Colon (tissue), 2 donors: ENCODE results near the gene GBE1.

Experiments used
- FAIRE-seq: peaks from 2 replicates; lab custom pipeline; 2012; peaks lifted over from hg19 to GRCh38; lab: Jason Lieb, UNC
- donor health status: control.
- donor health status: control.

GBE1 gene

DNA sequence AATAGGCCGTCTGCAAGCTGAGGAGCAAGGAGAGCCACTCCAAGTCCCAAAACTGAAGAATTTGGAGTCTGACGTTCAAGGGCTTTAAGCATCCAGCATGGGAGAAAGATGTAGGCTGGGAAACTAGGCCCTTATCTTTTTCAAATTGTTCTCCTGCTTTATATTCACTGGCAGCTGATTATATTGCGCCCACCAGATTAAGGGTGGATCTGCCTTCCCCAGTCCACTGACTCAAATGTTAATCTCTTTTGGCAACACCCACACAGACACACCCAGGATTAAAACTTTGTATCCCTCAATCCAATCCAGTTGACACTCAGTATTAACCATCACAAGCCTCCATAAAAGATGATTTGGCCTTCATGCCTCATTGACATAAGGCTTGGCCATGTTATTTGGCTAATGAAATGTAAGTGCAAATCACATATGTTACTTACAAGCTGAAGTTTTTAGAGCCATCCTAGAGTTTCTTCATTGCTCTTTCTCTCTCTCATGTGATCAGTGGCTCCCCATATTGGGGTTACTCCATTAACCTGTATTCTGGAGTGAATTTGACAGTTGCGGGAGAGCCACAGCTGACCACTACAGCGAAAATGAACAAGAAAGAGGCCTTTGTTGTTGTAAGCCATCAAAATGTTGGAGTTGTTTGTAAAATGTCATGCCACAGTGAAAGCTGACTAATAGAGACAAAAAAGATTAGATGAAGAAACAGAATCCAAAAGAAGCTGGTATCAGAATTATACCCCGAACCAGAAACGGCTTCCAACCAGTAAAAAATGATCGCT is 61.7 kb downstream of the GBE1 start:
- no peak for FAIRE-seq

DNA sequence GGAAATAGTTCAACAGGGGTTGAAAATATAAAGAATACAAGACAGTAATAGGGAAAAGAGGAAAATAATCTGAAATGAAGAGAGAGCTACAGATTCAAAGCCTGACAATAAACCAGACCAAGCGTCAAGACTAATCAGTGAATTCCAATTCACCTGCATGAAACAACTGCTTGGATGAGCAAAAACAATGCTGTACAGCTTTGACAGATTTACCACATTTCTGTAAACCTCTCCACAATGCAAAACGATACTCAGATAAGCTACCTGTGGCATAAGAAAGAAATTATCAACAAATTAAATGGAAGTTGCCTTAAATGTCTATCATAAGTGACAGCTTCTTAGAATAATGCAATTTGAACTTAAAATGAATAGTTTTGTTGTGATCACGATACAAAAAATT is 65.4 kb downstream of the GBE1 start:
- FAIRE-seq: no peak

DNA sequence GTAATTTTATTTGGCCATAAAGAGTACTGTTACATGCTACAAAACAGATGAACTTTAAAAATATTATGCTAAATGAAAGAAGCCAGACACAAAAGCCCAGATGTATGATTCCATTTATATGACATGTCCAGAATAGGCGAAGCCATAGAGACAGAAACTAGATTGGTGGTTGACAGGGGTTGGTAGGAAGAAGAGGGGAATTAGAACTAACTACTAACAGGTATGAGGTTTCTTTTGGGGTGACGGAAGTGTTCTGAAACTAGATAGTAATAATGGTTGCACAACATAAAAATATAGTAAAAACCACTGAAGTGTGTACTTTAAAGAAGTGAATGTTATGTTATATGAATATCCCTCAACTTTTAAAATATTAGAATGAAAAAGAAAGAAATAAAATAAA is 66.1 kb downstream of the GBE1 start:
- no peak for FAIRE-seq

DNA sequence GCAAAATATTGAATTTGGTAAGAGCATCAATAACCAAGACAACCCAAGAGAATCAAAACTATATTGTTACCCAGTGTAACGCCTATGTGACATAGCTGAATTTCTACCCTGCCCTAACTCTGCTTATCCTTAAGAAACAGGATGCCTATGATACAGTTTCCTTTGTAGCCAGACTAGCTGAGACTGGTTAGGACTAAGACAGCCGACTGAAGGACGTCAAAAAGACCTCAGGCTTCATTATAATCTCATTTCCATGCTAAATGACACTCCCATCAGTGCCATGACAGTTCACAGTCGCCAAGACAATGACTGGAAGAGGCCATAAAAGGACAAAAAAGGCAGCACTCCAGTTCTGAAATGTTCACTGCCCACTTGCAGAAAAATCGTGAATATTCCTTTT is 66.8 kb downstream of the GBE1 start:
- FAIRE-seq: no peak

DNA sequence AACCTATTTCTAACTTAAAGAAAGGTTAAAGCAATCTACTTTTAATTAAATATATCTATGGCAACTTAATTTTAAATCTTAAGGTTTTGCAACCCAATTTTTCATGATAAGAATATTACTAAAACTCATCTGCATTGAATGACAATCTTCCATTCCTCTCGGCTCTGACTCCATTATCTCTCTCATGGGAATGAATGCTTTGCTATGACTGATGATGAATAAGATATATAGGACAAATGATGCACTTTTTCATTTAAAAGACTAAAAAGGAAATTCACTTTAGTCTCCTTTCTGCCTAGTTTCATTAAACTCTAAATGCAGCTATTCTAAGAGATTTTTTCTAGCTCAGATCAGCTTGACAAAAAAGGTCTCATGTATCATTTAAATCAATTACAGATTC is 68.7 kb downstream of the GBE1 start:
- no peak for FAIRE-seq

DNA sequence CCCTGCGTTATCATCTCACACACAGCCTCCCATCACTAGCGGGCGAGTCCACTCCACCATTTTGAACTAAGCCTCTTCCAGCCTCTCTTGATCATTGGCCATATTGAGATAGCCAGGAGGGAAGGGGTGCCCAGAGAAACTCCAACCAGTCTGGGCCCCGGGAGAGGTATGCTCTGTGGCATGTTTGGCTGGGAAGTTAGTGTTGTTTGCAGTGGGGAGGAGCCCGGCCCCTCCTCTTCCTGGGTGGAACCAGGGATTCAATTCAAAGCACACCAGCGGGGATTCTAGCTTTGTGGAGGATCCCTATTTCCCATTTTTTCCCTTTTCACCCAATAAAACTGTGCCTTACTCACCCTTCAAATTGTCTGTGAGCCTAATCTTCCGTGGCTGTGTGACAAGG is 71.8 kb downstream of the GBE1 start:
- FAIRE-seq: no peak

DNA sequence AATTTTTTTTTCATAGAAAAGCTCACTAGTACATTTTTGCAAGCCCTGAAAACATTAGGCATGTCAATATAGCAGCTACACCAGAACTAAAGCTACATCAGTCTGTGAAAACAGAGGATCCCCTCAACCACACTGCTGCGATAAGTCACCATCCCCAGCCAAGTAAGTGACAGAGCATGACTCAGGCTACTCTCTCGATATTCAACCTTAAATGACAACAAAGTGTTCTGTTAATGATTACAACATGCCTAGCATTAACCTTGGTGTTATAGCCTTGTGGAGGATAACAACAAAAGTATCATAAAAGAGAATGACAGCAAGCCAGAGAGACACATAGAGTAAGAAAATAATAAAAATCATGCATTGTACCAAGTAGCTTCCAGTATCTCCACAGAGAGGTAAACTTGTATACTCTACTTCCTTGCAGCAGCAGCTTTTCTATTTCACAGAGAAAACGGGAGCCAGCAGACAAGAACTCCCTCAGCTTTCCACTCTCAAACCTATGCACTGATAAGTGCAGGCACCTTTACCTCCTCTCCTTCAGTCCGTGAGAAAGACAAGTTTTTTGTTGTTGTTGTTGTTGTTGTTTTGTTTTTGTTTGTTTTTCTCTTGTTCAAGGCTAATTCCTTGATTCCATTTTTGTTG is 76.6 kb downstream of the GBE1 start:
- no peak for FAIRE-seq

DNA sequence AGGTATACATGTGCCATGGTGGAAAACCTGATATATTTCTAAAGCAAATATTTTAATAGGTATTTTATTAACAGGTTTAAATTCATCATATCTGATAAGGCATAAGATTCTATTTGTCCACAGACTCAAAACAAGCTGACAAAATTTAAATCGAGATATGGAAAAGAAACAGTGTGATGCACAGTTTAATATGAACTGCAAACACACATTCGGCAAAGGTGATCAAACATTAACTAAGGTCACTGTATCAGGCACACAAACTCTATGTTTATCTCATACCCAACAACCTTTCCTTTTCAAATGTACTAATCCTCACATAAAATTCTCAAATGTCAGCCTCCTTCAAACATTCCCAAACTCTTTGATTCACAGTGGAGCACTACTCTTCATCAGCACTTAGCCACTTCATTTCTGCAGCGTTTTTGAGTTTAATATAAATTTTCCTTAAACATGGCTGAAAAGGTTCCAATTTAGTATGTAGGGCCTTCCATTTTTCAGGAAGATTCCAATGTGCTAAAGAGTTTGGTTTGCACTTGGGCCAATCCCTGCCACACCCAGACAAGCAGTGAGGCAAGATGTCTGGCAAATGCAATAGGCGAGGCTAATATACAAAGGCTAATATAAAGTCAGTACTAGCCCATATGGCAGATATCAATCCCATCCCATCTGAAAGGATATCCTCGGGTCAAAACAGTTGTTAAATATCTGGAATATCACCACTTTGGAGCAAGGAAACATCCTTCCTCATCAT is 84.6 kb downstream of the GBE1 start:
- FAIRE-seq: no peak

DNA sequence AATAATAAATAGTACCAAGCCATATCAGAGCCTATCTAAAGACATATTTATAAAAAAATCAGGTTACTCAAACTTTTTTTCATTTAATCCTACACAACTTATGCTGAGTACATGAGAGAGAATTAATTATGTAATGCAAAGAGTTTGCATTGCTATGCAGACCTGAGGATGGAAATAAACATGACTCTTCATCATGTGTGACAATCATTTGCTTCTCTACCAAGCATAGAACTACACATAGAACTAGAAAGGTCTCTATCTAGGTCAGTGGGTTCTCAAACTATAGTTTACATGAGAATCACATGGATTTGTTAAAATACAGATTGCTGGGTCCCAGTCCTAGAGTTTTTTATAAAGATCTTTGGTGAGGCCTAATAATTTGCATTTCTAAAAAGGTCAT is 86.8 kb downstream of the GBE1 start:
- FAIRE-seq: no peak

DNA sequence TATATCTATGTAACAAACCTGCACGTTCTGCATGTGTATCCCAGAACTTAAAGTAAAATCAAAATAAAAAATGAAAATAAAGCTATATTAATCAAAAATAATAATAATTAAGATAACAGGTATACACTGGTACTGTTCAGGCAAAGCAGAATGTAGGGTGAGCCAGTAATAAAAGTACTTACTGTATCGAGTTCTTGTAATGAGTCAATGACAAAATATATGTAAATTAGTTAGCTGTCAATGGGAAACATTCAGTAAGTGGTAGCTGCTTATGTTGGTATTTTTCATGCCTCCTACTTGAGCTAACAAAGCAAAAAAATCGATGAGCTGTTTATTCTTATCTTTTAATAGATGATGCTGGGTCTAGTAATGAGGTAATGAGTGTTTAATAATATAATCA is 93.2 kb downstream of the GBE1 start:
- FAIRE-seq: no peak

DNA sequence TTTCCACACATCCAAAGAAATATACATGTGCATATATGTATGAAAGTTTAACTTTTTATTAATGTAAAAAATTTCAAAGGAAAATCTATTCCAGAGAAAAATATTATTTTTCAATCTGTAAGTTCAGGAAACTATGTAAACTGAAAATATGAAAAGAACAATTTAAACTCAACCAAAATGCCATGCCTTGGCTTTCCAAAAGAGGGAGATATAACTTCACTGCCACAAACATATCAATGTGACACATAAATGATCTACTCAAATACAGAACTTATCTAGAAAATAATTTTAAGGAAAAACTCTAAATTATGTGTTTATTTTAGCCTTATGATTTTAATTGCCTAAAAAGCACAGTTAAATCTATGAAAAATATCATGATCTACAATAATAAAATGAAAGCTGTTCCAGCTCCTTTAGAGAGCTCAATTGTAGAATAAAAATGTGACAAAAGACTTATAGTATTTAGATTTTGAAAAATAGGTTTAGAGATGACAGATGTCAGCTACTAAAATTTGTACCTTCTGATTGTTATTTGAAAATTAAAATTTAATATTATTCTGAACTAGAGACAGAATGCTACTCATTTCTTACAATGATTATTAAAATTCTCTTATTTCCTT is 94.8 kb downstream of the GBE1 start:
- FAIRE-seq: peak; percentile 81

DNA sequence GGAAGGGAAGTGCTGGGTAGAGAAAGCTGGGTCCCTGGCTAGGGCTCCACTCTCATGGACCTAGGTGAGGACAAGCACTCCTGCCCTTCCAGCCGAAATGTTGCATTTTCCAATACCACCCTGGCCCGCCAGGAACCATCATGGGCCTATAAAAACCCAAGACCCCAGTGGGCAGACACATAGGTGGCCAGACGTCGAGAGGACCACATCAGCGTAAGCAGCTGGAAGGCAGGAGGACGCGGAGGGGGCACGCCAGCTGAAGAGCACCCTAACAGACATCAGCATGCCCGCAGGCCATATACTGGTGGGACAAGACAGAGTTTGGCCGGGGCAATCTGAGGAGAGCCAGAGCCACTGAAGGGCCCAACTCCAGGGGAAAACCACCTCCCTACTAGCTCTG is 98.3 kb downstream of the GBE1 start:
- FAIRE-seq: no peak

DNA sequence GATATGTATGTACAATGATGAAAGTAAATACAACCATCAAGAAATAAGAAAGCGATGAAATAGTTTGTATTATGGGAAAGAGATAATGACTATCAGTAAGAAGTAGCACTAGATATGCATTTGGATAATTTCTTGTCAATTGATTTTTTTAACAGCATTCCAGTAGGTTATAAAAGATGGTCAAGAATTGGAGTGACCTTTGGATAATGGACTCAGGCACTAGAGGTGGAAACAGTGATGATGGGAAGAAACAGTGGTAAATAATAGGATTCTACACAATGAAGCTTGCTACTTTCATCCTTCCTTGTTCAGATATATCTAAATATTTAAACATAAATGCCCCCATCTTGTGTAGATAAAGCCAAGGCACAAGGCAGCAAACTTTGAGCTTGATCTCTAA is 101.4 kb downstream of the GBE1 start:
- FAIRE-seq: no peak

DNA sequence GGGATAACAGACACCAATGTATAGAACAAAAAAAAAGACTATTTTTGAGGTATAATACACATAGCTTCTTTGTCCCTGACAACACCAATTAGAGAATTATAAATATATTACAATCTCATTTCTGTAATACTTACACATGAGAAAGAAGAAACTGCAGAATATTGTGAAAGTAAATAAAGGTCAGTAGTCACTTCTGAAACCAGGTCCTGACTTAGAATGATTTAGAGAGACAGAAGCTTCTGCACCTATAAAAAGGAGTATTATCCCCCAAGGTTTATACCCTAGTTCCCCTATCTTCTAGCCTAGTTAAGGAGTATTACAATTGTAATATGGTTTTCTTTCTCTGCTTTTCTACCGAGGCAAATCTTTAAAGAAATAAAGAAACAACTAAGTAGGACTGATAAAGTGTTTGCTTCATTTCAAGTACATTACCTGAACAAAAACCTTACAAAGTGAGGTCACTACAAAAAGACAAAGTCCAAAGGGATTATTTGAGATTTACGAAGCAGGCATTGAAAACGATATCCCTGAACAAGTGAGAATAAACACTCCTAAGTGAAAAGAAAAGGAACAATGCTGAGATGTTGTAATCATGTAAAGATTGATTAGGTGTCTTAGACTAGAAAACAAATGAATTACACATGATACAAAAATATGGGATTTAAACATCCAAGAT is 103.0 kb downstream of the GBE1 start:
- FAIRE-seq: no peak

DNA sequence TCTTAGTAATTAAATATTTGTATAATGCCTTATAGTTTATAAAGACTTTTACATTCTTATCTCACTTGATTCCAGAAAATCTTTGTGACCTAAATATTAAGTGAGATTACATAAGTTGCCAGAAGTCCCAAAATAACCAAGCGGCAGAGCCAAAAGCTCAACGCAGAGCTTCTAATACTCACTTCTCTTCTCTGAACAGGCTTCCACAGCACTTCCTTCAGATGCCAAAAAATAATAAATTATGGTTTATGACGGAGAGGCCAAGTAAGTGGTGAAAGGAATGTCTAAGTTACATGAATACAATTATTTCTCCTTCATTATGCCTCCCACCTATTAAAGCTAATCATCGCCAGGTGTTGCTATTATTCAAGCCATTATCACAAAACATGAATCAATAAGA is 110.3 kb downstream of the GBE1 start:
- no peak for FAIRE-seq

DNA sequence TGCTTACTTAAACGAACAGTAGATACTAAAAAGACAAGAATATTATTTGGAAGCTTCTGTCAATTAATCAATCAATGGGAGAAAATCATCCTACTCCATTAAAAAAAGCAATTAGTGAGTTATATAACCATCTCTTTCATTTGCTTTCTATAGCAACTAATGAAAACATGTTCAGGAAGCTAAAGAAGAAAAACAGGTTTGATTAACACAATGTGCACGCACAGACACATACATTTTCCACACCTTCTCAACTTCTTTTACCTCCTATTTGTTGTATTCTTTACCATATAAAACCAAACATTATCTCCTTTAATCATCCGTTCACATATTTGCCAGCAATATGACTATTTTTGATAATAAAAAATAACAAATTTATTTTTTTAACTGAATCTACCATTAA is 111.3 kb downstream of the GBE1 start:
- FAIRE-seq: no peak

DNA sequence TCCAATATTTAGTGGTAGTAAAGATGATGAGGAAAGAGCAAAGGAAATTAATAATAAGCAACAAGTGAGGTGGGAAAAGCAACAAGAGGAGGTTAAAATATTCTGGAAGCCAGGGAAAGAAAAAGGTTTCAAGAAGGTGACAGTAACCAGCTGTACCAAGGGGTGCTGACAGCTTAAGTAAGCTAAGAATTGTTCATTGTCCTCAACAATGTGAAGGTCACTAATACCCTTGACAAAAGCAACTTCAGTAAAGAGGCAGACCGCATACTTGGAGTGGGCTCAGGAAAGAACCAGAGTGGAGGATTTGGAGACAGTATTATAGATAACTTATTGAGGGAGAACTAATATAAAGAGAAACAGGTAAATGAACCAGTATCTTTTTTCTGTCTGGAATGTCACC is 116.2 kb downstream of the GBE1 start:
- FAIRE-seq: no peak

DNA sequence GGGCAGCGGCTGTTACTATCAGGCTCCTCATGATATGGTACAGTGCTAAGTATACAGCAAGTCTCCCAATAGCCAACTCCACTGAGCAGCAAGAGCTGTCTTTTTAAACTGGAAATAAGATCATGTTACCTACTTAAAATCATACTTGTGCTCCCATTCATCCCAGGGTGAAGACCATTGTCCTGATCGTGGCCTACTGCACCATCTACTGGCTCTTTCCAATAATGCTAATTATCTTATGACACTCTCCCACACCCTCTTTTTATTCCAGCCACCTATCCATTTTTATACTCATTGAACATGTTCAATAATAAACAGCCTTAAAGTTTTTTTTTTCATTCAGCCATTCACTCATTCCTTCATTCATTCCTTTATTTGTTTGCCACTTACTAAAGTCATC is 117.7 kb downstream of the GBE1 start:
- FAIRE-seq: no peak

DNA sequence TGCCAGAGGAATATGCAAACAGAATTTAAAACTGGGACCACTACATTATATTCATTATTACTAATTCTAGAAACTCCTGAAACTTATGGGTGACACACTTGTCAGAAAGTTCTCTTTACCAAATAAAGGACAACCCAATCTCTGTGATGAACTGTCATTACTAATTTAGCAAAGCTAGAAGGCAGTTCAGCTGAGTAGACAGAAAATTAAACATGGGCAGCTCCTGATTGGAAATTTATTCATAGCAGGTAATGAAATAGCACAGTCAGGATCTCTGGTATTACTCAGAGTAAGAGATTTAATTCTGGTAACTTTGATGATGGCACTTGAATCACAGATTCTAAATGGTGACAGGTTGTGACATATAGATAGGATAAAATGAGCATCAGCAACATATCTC is 123.0 kb downstream of the GBE1 start:
- no peak for FAIRE-seq

DNA sequence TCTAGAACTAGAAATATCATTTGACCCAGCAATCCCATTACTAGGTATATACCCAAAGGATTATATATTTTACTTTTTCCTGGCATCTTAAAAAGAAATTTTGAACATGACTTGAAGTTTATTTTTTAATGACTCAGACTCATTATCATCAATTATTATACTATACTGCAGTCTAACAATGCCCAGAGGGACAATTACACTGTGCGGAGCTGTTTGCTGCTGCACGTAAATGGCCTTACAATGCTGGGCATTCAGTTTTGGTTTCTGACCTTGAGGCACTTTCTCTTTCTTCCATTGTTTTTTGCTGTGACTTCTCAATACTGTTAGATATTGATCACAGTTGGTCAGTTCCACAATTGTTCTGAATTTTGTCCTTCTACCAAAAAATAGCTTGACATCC is 128.8 kb downstream of the GBE1 start:
- FAIRE-seq: no peak

DNA sequence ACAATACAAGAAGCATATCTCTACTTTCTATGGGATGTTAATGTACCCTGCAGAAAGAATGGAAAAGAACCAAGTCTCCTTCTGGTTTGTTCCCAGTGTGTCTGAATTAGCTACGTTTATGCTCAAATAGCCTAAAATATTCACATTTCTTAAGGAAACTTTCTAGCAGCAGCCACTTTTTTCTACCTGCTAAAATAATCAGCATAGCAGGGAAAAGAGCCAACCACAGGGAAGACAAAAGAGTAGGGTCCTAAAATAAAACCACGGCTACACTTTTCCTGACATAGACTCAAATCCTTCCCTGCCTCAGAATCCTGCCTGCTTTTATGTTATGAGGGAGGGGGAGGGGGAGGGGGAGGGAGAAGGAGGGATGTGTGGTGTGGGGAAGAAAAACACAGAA is 136.7 kb downstream of the GBE1 start:
- no peak for FAIRE-seq

DNA sequence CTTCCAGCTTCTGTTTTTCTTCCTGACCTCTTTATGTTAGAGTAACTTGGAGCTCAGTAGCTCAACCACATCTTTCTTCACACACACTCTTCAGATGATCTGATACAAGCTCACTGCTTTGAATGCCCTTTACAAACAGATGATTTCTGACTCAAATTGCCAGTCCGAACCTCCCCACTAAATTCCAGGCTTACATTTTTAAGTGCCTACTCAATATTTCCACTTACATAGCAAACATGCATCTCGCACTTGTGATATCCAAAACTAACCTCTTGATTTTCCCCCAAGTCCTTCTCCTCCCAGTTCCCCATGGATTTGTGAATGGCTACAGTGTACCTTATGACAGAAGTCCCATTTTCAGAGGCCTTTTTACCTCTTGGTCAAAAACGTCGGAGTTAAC is 139.1 kb downstream of the GBE1 start:
- FAIRE-seq: no peak
